Keratinocyte (primary cell): Measurements from ENCODE around the gene STXBP5L. TPM values are rescaled to one million over a fixed set of nuclear protein-coding genes. Genes with fewer than 3 reads are reported as not detected.

Experiments
- DNase-seq: peaks from one replicate; pipeline ENCODE4 v3.0.0-alpha.2; 2011; ENCODE audit warnings: low read depth, missing footprints, low spot score
- FAIRE-seq: peaks from 2 replicates; lab custom pipeline; 2011; peaks lifted over from hg19 to GRCh38; lab: Jason Lieb, UNC
- H2AFZ ChIP-seq: 2 replicates; pipeline ENCODE4 v1.6.0; 2012; ENCODE audit warnings: low read length, control low read depth, inconsistent platforms; ENCODE audit not compliant: control insufficient read depth
- H3K27ac ChIP-seq: 2 replicates; pipeline ENCODE4 v1.5.1; 2011; ENCODE audit warnings: low read length; ENCODE audit not compliant: control insufficient read depth, insufficient read depth
- H3K27me3 ChIP-seq: 3 replicates; pipeline ENCODE4 v1.6.0; 2011; ENCODE audit warnings: low read length; ENCODE audit not compliant: control insufficient read depth, insufficient read depth; ENCODE audit errors: extremely low read depth
- H3K36me3 ChIP-seq, 2 experiments: 2 replicates in 1 of 2; 3 replicates in 1 of 2; pipeline ENCODE4 v1.5.1; 2011; ENCODE audit warnings: low read length in 2 of 2, mild to moderate bottlenecking in 1 of 2; ENCODE audit not compliant: control insufficient read depth in 2 of 2, insufficient read depth in 2 of 2; ENCODE audit errors: extremely low read depth in 1 of 2
- H3K4me1 ChIP-seq: 3 replicates; pipeline ENCODE4 v1.5.1; 2011; ENCODE audit warnings: low read length; ENCODE audit not compliant: control insufficient read depth, insufficient read depth; ENCODE audit errors: extremely low read depth
- H3K4me2 ChIP-seq: 3 replicates; pipeline ENCODE4 v1.6.0; 2011; ENCODE audit warnings: low read depth, low read length; ENCODE audit not compliant: control insufficient read depth, insufficient read depth; ENCODE audit errors: extremely low read depth
- H3K4me3 ChIP-seq, 3 experiments: fragments of 200-600 bp in 1 of 3; sonication (generic) in 1 of 3; 2 replicates in 2 of 3; 3 replicates in 1 of 3; pipeline ENCODE4 v1.5.1; 2011 to 2016; ENCODE audit warnings: low read length in 3 of 3, mild to moderate bottlenecking in 3 of 3, control low read depth in 2 of 3, inconsistent platforms in 1 of 3, low read depth in 1 of 3, mixed read lengths in 1 of 3, mixed run types in 1 of 3, moderate library complexity in 1 of 3; ENCODE audit not compliant: control insufficient read depth in 2 of 3, insufficient read depth in 2 of 3; ENCODE audit errors: extremely low read depth in 1 of 3
- H3K79me2 ChIP-seq: 2 replicates; pipeline ENCODE4 v1.6.0; 2012; ENCODE audit warnings: low read length; ENCODE audit not compliant: control insufficient read depth, insufficient read depth
- H3K9ac ChIP-seq: 3 replicates; pipeline ENCODE4 v1.6.0; 2011; ENCODE audit warnings: low read length; ENCODE audit not compliant: control insufficient read depth, insufficient read depth; ENCODE audit errors: extremely low read depth
- H3K9me1 ChIP-seq: 3 replicates; pipeline ENCODE4 v1.6.0; 2011; ENCODE audit warnings: low read length; ENCODE audit not compliant: control insufficient read depth, insufficient read depth; ENCODE audit errors: extremely low read depth
- H3K9me3 ChIP-seq: 2 replicates; pipeline ENCODE4 v1.5.1; 2012; ENCODE audit warnings: low read depth, low read length; ENCODE audit not compliant: control insufficient read depth
- H4K20me1 ChIP-seq: 3 replicates; pipeline ENCODE4 v1.6.0; 2011; ENCODE audit warnings: low read length; ENCODE audit not compliant: control insufficient read depth, insufficient read depth; ENCODE audit errors: extremely low read depth
- EZH2 ChIP-seq: IDR thresholded peaks from one replicate; pipeline ENCODE4 v1.6.1; 2012; ENCODE audit warnings: inconsistent platforms, mild to moderate bottlenecking, low read length, moderate library complexity
- dilution Hi-C: fragments of 300-500 bp; cut with MboI; formaldehyde crosslinking; loops from one replicate; pipeline ENCODE4 v1.7.0; 2020; ENCODE audit warnings: low sequenced_read_pairs; ENCODE audit not compliant: extremely low pct_ligation_motif_present
- polyA plus RNA-seq, 5 experiments: library from polyadenylated mRNA; depleted of rRNA in 3 of 5; stranded (reverse) in 3 of 5; stranded (forward) in 1 of 5; unstranded in 1 of 5; fragments of >200 nt; gene quantifications; 1 replicate in 1 of 5; 2 replicates in 3 of 5; 3 replicates in 1 of 5; pipeline versions ENCODE4 v1.2.1 to v1.2.3, GENCODE V29; 2011 to 2012; ENCODE audit warnings: missing spikeins in 2 of 5, low read depth in 1 of 5, low replicate concordance in 1 of 5
- TF ChIP-seq, protein P1 (sequence below), 3 experiments: IDR thresholded peaks in 1 of 3; conservative IDR thresholded peaks in 1 of 3; optimal IDR thresholded peaks in 1 of 3; 2 replicates in 2 of 3; 3 replicates in 1 of 3; pipeline versions ENCODE3 to v1.5.1; 2011; ENCODE audit warnings: low read length in 3 of 3, mild to moderate bottlenecking in 3 of 3, moderate library complexity in 2 of 3, control low read depth in 1 of 3, inconsistent platforms in 1 of 3; ENCODE audit not compliant: insufficient read depth in 2 of 3; ENCODE audit errors: extremely low read depth in 1 of 3

STXBP5L gene
- polyA plus RNA-seq, 1 donor (not counting 4 experiments of a cell fraction or from before 2014, with no cell fraction given): not detected

DNA sequence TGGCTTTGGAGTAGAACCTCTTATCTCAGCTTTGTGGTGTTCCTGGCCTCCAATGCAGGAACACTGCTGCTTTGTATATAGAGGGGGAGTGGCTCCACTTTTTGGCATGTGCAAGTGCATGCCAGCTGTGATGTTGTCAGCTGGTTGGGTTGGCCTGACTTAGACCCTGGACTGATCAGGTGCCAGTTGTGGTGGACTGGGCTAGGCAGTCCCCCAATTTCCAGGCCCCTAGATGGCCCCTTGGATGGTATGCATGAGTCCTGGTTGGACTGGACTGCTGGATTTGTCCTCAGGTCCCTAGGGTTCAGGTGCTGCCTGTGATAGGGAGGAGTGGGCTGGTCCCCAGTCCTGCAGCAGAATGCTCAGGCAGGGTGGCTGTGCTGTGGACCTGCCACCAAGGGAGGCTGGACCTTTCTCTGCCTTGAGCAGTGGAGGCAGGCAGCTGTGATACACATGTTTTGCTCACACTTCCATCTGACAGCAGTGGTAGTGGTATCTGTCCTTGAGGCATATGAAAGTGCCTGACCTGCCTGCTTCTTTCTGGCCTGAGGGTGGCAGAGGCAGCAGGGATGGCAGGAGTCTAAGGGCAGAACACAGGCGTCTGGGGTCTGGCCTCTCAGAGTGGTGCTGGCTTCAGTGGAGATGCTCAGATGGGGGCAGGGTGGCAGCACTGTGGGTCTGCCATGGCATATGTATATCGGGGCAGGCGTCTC, 74.8 kb downstream of the STXBP5L start:
- no peak overlapping the region for H2AFZ ChIP-seq
- H3K4me3 ChIP-seq: no peak overlapping the region
- FAIRE-seq: no peak
- no peaks in the 10 kb centered on the region for H4K20me1 ChIP-seq
- dilution Hi-C loops: no loop called here
- H3K4me1 ChIP-seq: no peaks in the 10 kb centered on the region
- DNase-seq: no peak
- H3K9me1 ChIP-seq: no peaks in the 10 kb centered on the region
- H3K9me3 ChIP-seq: no peaks in the 10 kb centered on the region
- no peaks in the 10 kb centered on the region for H3K79me2 ChIP-seq
- H3K9ac ChIP-seq: no peak overlapping the region
- TF ChIP-seq EZH2: no peak
- TF ChIP-seq, protein P1, sequence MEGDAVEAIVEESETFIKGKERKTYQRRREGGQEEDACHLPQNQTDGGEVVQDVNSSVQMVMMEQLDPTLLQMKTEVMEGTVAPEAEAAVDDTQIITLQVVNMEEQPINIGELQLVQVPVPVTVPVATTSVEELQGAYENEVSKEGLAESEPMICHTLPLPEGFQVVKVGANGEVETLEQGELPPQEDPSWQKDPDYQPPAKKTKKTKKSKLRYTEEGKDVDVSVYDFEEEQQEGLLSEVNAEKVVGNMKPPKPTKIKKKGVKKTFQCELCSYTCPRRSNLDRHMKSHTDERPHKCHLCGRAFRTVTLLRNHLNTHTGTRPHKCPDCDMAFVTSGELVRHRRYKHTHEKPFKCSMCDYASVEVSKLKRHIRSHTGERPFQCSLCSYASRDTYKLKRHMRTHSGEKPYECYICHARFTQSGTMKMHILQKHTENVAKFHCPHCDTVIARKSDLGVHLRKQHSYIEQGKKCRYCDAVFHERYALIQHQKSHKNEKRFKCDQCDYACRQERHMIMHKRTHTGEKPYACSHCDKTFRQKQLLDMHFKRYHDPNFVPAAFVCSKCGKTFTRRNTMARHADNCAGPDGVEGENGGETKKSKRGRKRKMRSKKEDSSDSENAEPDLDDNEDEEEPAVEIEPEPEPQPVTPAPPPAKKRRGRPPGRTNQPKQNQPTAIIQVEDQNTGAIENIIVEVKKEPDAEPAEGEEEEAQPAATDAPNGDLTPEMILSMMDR (optimal IDR thresholded peaks at IDR 0.05 in 1 of 3, IDR thresholded peaks at IDR 0.05 in 1 of 3, conservative IDR thresholded peaks at IDR 0.05 in 1 of 3; ENCODE audit: extremely low read depth in 1 of 3, insufficient read depth in 2 of 3, low read length in 3 of 3): no peak
- H3K27me3 ChIP-seq: no peaks in the 10 kb centered on the region
- H3K27ac ChIP-seq: no peak overlapping the region
- no peak overlapping the region for H3K4me2 ChIP-seq
- no peaks in the 10 kb centered on the region for H3K36me3 ChIP-seq

DNA sequence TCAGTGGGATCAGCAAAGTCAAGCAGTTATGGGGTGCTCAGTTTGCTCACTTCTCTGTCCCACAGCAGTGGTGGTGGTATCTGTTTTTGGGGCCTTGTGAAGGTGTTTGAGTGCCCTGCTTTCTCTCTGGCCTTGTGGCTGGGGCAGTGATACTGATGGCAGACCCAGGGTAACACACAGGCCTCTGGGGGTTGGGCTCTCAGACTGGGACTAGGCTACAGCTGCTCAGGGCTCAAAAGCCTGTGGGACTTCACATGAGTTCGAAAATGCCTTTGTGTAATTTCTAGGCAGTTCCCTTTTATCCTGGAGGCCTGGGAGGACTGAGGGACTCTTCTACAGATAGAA, 75.3 kb downstream of the STXBP5L start:
- no peaks in the 10 kb centered on the region for H3K79me2 ChIP-seq
- no peak overlapping the region for H3K4me2 ChIP-seq
- H3K36me3 ChIP-seq: no peaks in the 10 kb centered on the region
- H3K4me3 ChIP-seq: no peak overlapping the region
- H3K27me3 ChIP-seq: no peaks in the 10 kb centered on the region
- no peak for TF ChIP-seq EZH2
- TF ChIP-seq, protein P1 (optimal IDR thresholded peaks at IDR 0.05 in 1 of 3, IDR thresholded peaks at IDR 0.05 in 1 of 3, conservative IDR thresholded peaks at IDR 0.05 in 1 of 3; ENCODE audit: extremely low read depth in 1 of 3, insufficient read depth in 2 of 3, low read length in 3 of 3): no peak
- no peak overlapping the region for H3K9ac ChIP-seq
- no peaks in the 10 kb centered on the region for H4K20me1 ChIP-seq
- no peaks in the 10 kb centered on the region for H3K4me1 ChIP-seq
- DNase-seq (no peak), FAIRE-seq (no peak)
- no peaks in the 10 kb centered on the region for H3K9me3 ChIP-seq
- no peak overlapping the region for H2AFZ ChIP-seq
- H3K9me1 ChIP-seq: no peaks in the 10 kb centered on the region
- dilution Hi-C loops: no loop called here
- no peak overlapping the region for H3K27ac ChIP-seq
